Activated naive CD4-positive, alpha-beta T cell treated with anti-CD3 and anti-CD28 coated beads, Interleukin-2, amount 50 U/mL, for 16 hours (primary cell): ENCODE measurements around the gene PRXL2B.
"Not testable (repeated sequence)": the region's sequence is repeated elsewhere in the genome, so short reads cannot be mapped to it uniquely, and the experiment has no call there.

Experiments used
- DNase-seq: peaks from one replicate; pipeline ENCODE4 v3.0.0-alpha.2; 2020

Gene PRXL2B

GRCh38 chr1:2566101-2567045 lies 20.2 kb upstream of the PRXL2B start:
- no peak for DNase-seq

- no peak for DNase-seq
These were observed 19.4 kb upstream of the PRXL2B start for GRCh38 chr1:2567083-2567679.

GRCh38 chr1:2568187-2568816 lies 18.3 kb upstream of the PRXL2B start:
- DNase-seq, result not testable (repeated sequence)

GRCh38 chr1:2569060-2569459 lies 17.5 kb upstream of the PRXL2B start:
- DNase-seq, result no peak

GRCh38 chr1:2569703-2570102 lies 16.9 kb upstream of the PRXL2B start:
- DNase-seq, result not testable (repeated sequence)

- DNase-seq, result no peak
These were observed 16.2 kb upstream of the PRXL2B start for GRCh38 chr1:2570332-2570731.

- no peak for DNase-seq
These were observed 15.2 kb upstream of the PRXL2B start for GRCh38 chr1:2571348-2571747.

- DNase-seq, result no peak
These were observed 13.2 kb upstream of the PRXL2B start for GRCh38 chr1:2573250-2573920.

- DNase-seq, result no peak
These were observed 12.2 kb upstream of the PRXL2B start for GRCh38 chr1:2574350-2574749.

- DNase-seq, result no peak
These were observed 10.5 kb upstream of the PRXL2B start for GRCh38 chr1:2575801-2576663.

- DNase-seq, result peak; percentile 52
These were observed 9.0 kb upstream of the PRXL2B start for GRCh38 chr1:2577565-2578075.

GRCh38 chr1:2578758-2579118 lies 7.8 kb upstream of the PRXL2B start:
- DNase-seq, result no peak

- DNase-seq, result no peak
These were observed 5.9 kb upstream of the PRXL2B start for GRCh38 chr1:2580691-2581090.

- no peak for DNase-seq
These were observed 4.2 kb upstream of the PRXL2B start for GRCh38 chr1:2582391-2582790.

GRCh38 chr1:2583331-2583791 lies 3.2 kb upstream of the PRXL2B start:
- no peak for DNase-seq

- peak; percentile 34 for DNase-seq
These were observed 2.7 kb upstream of the PRXL2B start for GRCh38 chr1:2583871-2584351.

GRCh38 chr1:2584686-2585317 lies 1.8 kb upstream of the PRXL2B start:
- DNase-seq, result no peak

GRCh38 chr1:2585318-2586092 lies 1.1 kb upstream of the PRXL2B start:
- DNase-seq, result peak; percentile 61

- peak; percentile 40 for DNase-seq
These were observed 688 bp downstream of the PRXL2B start for GRCh38 chr1:2587071-2587859.
